ENCODE measurements around the gene TGFB2. TPM values are rescaled to one million over a fixed set of nuclear protein-coding genes. Genes with fewer than 3 reads are reported as not detected.

TGFB2 gene
- total and polyA plus RNA-seq, 2 experiments from 2014 or later = 0.31 to 1.4 TPM

GRCh38 chr1:218347336-218347722 is 2.2 kb downstream of the TGFB2 start:
- ATAC-seq (peak; percentile 47), DNase-seq (ENCODE audit: low spot score) (peak; percentile 79)
- Histone ChIP-seq H3K27ac (ENCODE audit: low read depth) (no peak overlapping the region), H3F3A (replicated peaks; ENCODE audit: low read depth) (peaks cover 4% of the 10 kb centered on the region; the same call in 1 of the 2 replicates), H3K4me3 (peak overlapping the region; percentile 85), H3K27me3 (ENCODE audit: insufficient read depth) (peaks cover 33% of the 10 kb centered on the region), H3K4me2 (peak overlapping the region; percentile 100), H3K9me2 (ENCODE audit: insufficient read depth) (no peaks in the 10 kb centered on the region), H3K4me1 (ENCODE audit: insufficient read depth) (peaks cover 26% of the 10 kb centered on the region), H2AFZ (peak overlapping the region; percentile 91), H4K20me1 (replicated peaks; ENCODE audit: insufficient read depth) (no peaks in the 10 kb centered on the region), H3K36me3 (ENCODE audit: insufficient read depth) (no peaks in the 10 kb centered on the region), H3K79me2 (replicated peaks; ENCODE audit: insufficient read depth) (no peaks in the 10 kb centered on the region)
- no peak overlapping the region for H3K27ac Mint-ChIP-seq
- no peak for TF ChIP-seq ZNF462 (CRISPR knock-in tag; IDR thresholded peaks at IDR 0.05)
- TF ChIP-seq NANOG (IDR thresholded peaks at IDR 0.05; ENCODE audit: borderline replicate concordance) = no peak
- no peak for TF ChIP-seq JUNB (IDR thresholded peaks at IDR 0.05; ENCODE audit: unreplicated experiment)
- no peak for TF ChIP-seq ZNF114 (CRISPR knock-in tag; IDR thresholded peaks at IDR 0.05)
- TF ChIP-seq EZH2phosphoT487 (IDR thresholded peaks at IDR 0.05; ENCODE audit: unreplicated experiment) = no peak
- no peak for TF ChIP-seq CTCF (conservative IDR thresholded peaks at IDR 0.05; ENCODE audit: low read depth in 2 of 2)
- no peak for TF ChIP-seq ZNF331 (CRISPR knock-in tag; IDR thresholded peaks at IDR 0.05; ENCODE audit: low read depth)
- TF ChIP-seq REST (IDR thresholded peaks at IDR 0.05; ENCODE audit: unreplicated experiment) = no peak
- no peak for TF ChIP-seq POLR2AphosphoS5 (IDR thresholded peaks at IDR 0.05; ENCODE audit: low read depth)
- no peak for TF ChIP-seq STAT1 (IDR thresholded peaks at IDR 0.05; ENCODE audit: unreplicated experiment)
- no peak for TF ChIP-seq CREB1 (CRISPR knock-in tag; IDR thresholded peaks at IDR 0.05; ENCODE audit: low read depth)
- no peak for TF ChIP-seq ETS1 (IDR thresholded peaks at IDR 0.05)
- no peak for TF ChIP-seq EZH2 (IDR thresholded peaks at IDR 0.05; ENCODE audit: low read depth, unreplicated experiment)
- peaks cover 2% of the 10 kb centered on the region for H3K27me3 Mint-ChIP-seq (ENCODE audit: insufficient read depth, low read depth, poor library complexity)
- no peak overlapping the region for H3K4me3 Mint-ChIP-seq
- peaks cover 32% of the 10 kb centered on the region for H3K4me1 Mint-ChIP-seq
- peaks cover 3% of the 10 kb centered on the region; the same call in 1 of the 3 replicates for H3K36me3 Mint-ChIP-seq (ENCODE audit: low read depth)
- no peaks in the 10 kb centered on the region for H3K9me3 Mint-ChIP-seq

All from GM23338 (cell line).